Bone marrow (tissue), 2 donors: ENCODE measurements around the gene ARMH3.

ENCODE experiments used
- DNase-seq, 2 donors: peaks; one replicate each; lab custom pipeline; 2025; lab: John Stamatoyannopoulos, UW

ARMH3 gene

GRCh38 chr10:101851411-101852116, 204.4 kb downstream of the ARMH3 start:
- DNase-seq = no peak

- DNase-seq = no peak
Observed at GRCh38 chr10:101850749-101851148, 205.2 kb downstream of the ARMH3 start.

- peak in 1 of 2 donors; percentile 14 for DNase-seq
Observed at GRCh38 chr10:101848894-101849351, 207.1 kb downstream of the ARMH3 start.

GRCh38 chr10:101848408-101848807, 207.6 kb downstream of the ARMH3 start:
- DNase-seq = no peak

- DNase-seq = no peak
Observed at GRCh38 chr10:101845893-101846292, 210.1 kb downstream of the ARMH3 start.

- DNase-seq = peak in 1 of 2 donors; percentile 77
Observed at GRCh38 chr10:101843032-101844021, 212.6 kb downstream of the ARMH3 start, which contains the start of gene KCNIP2. Gene KCNIP2, minus strand, starts transcription at chr10:101843800. Its CDS starts 232 bp downstream, at chr10:101843568.

- no peak for DNase-seq
Observed at GRCh38 chr10:101841826-101842225, 214.1 kb downstream of the ARMH3 start.

GRCh38 chr10:101840741-101841453, 215.1 kb downstream of the ARMH3 start:
- DNase-seq = peak; percentile 41 to 62

- no peak for DNase-seq
Observed at GRCh38 chr10:101840102-101840684, 215.8 kb downstream of the ARMH3 start.

- peak in 1 of 2 donors; percentile 14 for DNase-seq
Observed at GRCh38 chr10:101839416-101840063, 216.4 kb downstream of the ARMH3 start.

- no peak for DNase-seq
Observed at GRCh38 chr10:101839002-101839401, 217.0 kb downstream of the ARMH3 start.

GRCh38 chr10:101838416-101838970, 217.5 kb downstream of the ARMH3 start:
- DNase-seq = no peak

- DNase-seq = no peak
Observed at GRCh38 chr10:101837748-101838147, 218.2 kb downstream of the ARMH3 start.

GRCh38 chr10:101835362-101835761, 220.6 kb downstream of the ARMH3 start:
- no peak for DNase-seq

GRCh38 chr10:101834341-101834740, 221.6 kb downstream of the ARMH3 start:
- peak; percentile 22 to 31 for DNase-seq

- no peak for DNase-seq
Observed at GRCh38 chr10:101833466-101833865, 222.5 kb downstream of the ARMH3 start.

- DNase-seq = no peak
Observed at GRCh38 chr10:101832325-101832771, 223.6 kb downstream of the ARMH3 start.

GRCh38 chr10:101831169-101831811, 224.7 kb downstream of the ARMH3 start:
- no peak for DNase-seq

GRCh38 chr10:101830322-101831168, 225.4 kb downstream of the ARMH3 start:
- peak; percentile 80 to 88 for DNase-seq
